Progenitor cell of endocrine pancreas (in vitro differentiated cells): ENCODE data around the gene KCNH1. TPM values are rescaled to one million over a fixed set of nuclear protein-coding genes. Genes with fewer than 3 reads are reported as not detected.

Experiments
- DNase-seq: peaks from one replicate; pipeline ENCODE4 v3.0.0; 2021; ENCODE audit warnings: low spot score; ENCODE audit not compliant: unreplicated experiment
- H3K27ac Mint-ChIP-seq: 2 replicates; pipeline ENCODE4 v1.8.0; 2021; ENCODE audit warnings: mild to moderate bottlenecking, moderate library complexity, mixed read lengths
- H3K27me3 Mint-ChIP-seq: 2 replicates; pipeline ENCODE4 v1.8.0; 2021; ENCODE audit warnings: mixed read lengths
- H3K36me3 Mint-ChIP-seq: 2 replicates; pipeline ENCODE4 v1.8.0; 2022; ENCODE audit warnings: mixed read lengths; ENCODE audit not compliant: insufficient read depth
- H3K4me1 Mint-ChIP-seq: 2 replicates; pipeline ENCODE4 v1.8.0; 2021; ENCODE audit warnings: low read depth, mixed read lengths
- H3K4me3 Mint-ChIP-seq: 2 replicates; pipeline ENCODE4 v1.8.0; 2021; ENCODE audit warnings: low read depth, mild to moderate bottlenecking, moderate library complexity, mixed read lengths
- H3K9me3 Mint-ChIP-seq: 2 replicates; pipeline ENCODE4 v1.8.0; 2021; ENCODE audit warnings: low read depth, mixed read lengths
- CTCF ChIP-seq: fragments of 200-600 bp; sonication (generic); IDR thresholded peaks from one replicate; pipeline ENCODE4 v1.5.0; 2021; ENCODE audit warnings: antibody characterized with exemption, mild to moderate bottlenecking; ENCODE audit not compliant: unreplicated experiment
- total RNA-seq: library from RNA; stranded (reverse); gene quantifications from 2 replicates; pipeline ENCODE4 v1.2.1, GENCODE V29; 2021

KCNH1 gene
- total RNA-seq, 1 donor from 2014 or later = 0.38 TPM

GRCh38 chr1:210938416-210938925 lies 195.5 kb downstream of the KCNH1 start:
- no peak overlapping the region for H3K4me3 Mint-ChIP-seq
- H3K27me3 Mint-ChIP-seq = no peaks in the 10 kb centered on the region
- no peak overlapping the region for H3K27ac Mint-ChIP-seq
- DNase-seq = no peak
- no peak for TF ChIP-seq CTCF
- peaks cover 2% of the 10 kb centered on the region for H3K4me1 Mint-ChIP-seq
- no peaks in the 10 kb centered on the region for H3K9me3 Mint-ChIP-seq
- H3K36me3 Mint-ChIP-seq = no peaks in the 10 kb centered on the region

GRCh38 chr1:210937846-210938245 lies 196.1 kb downstream of the KCNH1 start:
- no peak for DNase-seq
- H3K27ac Mint-ChIP-seq = no peak overlapping the region
- H3K4me3 Mint-ChIP-seq = no peak overlapping the region
- no peaks in the 10 kb centered on the region for H3K27me3 Mint-ChIP-seq
- no peaks in the 10 kb centered on the region for H3K9me3 Mint-ChIP-seq
- no peak for TF ChIP-seq CTCF
- H3K4me1 Mint-ChIP-seq = peaks cover 2% of the 10 kb centered on the region
- H3K36me3 Mint-ChIP-seq = no peaks in the 10 kb centered on the region

GRCh38 chr1:210935905-210936304 lies 198.0 kb downstream of the KCNH1 start:
- Mint-ChIP-seq H3K9me3 (peaks cover 2% of the 10 kb centered on the region), H3K27ac (no peak overlapping the region), H3K4me1 (no peaks in the 10 kb centered on the region), H3K4me3 (no peak overlapping the region), H3K36me3 (no peaks in the 10 kb centered on the region), H3K27me3 (no peaks in the 10 kb centered on the region)
- TF ChIP-seq CTCF = no peak
- no peak for DNase-seq

GRCh38 chr1:210932104-210932503 lies 201.8 kb downstream of the KCNH1 start:
- H3K27ac Mint-ChIP-seq = no peak overlapping the region
- no peak for DNase-seq
- no peaks in the 10 kb centered on the region for H3K27me3 Mint-ChIP-seq
- peaks cover 9% of the 10 kb centered on the region for H3K9me3 Mint-ChIP-seq
- H3K4me1 Mint-ChIP-seq = no peaks in the 10 kb centered on the region
- no peaks in the 10 kb centered on the region for H3K36me3 Mint-ChIP-seq
- no peak overlapping the region for H3K4me3 Mint-ChIP-seq
- no peak for TF ChIP-seq CTCF

- DNase-seq = no peak
- H3K4me1 Mint-ChIP-seq = peaks cover 7% of the 10 kb centered on the region
Measured at GRCh38 chr1:210922666-210923065, 211.3 kb downstream of the KCNH1 start.

More at GRCh38 chr1:210922666-210923065, 211.3 kb downstream of the KCNH1 start:
- no peak for TF ChIP-seq CTCF
- no peak overlapping the region for H3K27ac Mint-ChIP-seq
- H3K4me3 Mint-ChIP-seq = no peak overlapping the region
- H3K27me3 Mint-ChIP-seq = no peaks in the 10 kb centered on the region
- H3K9me3 Mint-ChIP-seq = peaks cover 4% of the 10 kb centered on the region
- H3K36me3 Mint-ChIP-seq = no peaks in the 10 kb centered on the region
